Activated CD4-positive, alpha-beta T cell treated with anti-CD3 and anti-CD28 coated beads for 1 hour (primary cell): ENCODE data around the gene TFAP2A.
A peak's percentile ranks its signal among the peaks of the same experiment; 100 is the strongest.

Experiments used
- DNase-seq: peaks from one replicate; pipeline ENCODE4 v3.0.0-alpha.2; 2020

The TFAP2A gene

DNA sequence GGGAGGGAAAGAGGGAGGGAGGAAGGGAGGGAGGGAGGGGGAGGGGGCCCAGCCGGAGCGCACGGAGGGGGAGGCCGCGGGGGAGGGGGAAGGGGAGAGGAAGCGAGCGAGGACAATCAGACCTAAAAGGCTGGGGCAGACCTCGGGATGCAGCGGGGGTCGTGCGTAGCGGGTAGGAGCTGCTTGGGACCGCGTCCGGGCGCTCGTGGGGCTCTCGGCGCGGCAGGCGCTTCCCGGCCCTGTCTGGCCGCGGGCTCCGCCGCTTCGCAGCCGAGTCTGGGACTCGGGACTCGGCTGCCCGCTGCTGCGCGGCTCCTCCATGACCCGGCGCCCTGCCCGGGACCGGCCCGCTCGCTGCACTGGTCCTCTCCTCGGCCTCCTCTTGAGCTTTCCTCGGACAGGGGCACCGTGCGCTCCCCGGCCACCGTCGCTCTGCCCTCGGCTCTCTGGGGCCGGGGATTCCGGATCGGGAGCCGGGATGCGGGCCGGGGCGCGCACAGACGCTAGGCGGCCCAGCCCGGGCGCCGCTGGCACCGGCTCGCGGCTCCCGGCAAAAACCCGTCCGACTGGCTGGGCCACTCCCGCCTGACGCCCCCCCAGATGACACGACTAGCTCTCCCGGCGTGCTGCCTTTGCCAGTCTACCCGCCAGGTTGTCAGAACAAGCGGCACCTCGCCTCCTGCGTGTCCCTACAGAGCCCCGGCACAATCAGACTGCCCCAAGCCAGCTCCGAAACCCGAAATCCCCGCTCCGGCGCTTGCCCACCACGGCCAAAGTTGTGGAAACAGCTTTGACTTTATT, 2.2 kb downstream of the TFAP2A start:
- no peak for DNase-seq

DNA sequence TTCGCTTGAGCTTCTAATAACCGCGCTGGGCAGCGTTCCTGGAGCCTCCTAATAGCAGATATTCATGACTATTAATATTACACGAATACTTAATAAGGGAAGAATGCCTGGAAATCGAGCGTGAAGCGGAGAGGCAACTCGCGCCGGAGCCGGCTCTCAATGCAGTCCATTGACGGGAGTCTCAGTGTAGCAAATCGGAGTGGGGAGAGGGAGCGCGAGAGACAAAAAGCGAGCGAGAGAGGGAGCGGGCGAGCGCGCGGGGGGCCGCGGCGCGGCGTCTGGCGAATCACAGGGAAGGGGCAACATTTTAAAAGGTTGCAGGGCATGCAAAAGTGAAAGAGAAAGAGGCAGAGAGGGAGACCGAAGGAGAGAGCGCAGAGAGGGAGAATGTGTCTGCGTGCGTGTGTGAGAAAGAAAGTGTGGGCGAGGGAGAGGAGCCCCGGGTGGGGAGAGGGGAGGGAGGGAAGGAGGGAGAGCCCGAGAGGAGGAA, 2.9 kb downstream of the TFAP2A start:
- no peak for DNase-seq

DNA sequence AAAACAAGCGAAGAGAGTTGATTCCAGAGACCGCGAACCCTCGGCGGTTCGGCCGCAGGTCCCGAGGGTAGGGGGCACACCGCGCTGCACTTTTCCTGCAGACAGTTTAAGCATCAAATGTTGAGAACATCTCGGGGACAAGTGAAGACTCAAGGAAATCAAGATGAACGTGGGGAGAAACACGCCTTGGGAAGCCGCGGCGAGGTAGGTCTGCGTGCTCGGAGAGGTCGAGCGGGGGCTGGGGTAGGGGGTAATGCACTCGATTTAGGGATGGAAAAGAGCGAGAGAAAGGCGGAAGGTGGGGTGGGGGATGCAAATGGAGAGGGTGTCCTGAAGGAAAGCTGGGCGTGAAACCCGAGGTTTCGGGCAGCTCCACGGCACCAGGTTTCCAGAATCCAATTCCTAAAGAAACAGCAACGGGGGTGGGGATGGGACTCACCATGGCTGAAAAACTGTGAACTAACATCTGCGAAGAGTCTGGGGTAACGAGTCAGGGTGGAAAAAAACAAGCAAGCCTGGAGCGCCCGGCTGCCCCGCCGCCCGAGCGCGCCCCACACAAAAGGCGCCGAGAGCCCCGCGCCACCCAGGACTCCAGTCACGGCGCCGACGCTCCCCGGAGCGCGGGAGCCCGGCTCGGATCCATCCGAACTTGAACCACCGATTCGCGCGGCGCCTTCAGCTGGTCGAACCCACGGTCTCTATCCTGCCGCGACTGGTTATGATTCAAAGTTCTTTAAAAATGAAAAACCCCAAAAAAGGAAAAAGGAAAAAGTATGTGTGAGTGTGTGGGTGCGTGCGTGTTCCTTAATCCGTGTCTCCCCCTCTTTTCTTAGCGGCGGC, 3.5 kb downstream of the TFAP2A start:
- no peak for DNase-seq

DNA sequence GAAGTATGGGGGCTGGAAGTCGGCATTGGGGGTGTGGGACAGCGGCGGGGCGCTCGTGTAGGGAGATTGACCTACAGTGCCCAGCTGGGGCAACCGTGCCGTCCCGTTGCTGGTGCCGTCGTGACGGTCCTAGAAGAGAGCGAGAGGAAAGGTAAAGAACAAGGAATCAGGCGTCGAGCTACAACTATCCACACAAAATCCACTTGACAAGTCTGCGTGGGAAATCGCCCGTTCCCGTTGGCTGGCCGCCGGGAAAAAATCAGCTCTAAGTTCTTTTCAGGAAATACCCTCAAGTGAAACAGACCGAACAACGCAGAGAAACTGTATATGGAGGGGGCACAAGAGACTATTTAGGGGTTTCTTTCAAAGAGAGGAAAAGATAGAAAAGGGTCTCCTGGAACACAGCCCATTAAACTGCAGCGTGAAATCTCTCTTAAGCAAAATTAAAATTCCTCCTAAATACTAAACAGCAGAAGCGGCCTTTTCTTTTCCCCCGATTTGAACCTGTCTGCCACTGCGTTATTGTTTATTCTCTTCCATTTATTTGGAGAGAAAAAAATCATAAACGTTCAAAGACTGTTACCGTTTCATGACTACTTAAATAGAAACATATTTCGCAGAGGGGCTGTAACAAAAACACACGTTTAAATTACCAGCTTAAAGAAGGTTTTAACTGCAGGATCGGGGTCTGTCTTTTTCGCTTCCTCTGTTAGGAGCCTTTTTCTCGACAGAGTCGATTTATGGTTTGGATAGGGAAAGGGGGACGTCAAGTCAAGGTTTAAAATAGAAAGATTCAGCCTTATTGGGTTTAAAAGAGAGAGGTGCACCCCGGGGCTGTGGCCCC, 4.4 kb downstream of the TFAP2A start:
- DNase-seq, result no peak

DNA sequence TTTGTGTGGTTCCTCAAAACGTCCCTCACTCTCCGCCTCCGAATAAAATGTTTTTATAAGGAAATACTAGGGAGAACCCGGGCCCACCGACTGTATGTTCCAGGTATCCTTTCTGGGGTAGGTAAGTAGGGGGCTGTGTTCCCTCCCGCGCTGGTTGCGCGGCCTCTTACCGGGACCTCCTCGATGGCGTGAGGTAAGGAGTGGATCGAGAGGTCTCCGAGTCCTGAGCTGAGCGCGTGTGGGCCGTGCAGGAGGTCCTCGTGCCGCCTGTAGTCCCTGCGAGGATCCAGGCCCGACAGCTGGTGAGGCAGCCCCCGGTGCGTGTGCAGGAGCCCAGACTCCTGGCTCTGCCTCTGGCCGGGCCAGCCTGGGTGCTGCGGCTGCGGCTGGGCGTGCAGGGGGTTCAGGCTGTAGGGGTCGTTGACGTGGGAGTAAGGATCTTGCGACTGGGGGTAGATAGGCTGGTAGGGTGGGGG, 5.1 kb downstream of the TFAP2A start:
- DNase-seq, result no peak

DNA sequence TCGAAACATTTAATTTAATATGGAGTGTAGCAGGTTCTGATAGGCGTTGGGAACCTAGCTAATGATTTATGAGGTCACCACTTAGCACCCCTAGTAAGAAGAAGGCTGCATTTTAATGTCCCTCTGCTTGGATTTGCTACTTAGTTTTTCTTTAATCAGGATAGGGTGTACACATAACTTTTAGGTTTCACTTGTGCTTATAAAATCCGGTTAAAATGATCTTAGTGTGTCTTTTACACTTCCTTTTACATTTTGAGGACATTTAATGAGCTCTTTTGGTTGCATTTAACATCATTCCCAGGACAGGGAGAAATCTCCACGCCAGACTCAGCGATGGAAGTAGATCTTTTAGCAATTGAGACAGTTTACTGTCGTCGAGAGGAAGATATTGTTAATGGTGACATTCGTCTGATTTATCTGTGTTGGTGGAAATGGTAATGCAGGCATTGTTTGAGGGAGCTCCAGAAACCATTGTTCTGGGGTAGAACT, 5.6 kb downstream of the TFAP2A start:
- DNase-seq, result no peak

DNA sequence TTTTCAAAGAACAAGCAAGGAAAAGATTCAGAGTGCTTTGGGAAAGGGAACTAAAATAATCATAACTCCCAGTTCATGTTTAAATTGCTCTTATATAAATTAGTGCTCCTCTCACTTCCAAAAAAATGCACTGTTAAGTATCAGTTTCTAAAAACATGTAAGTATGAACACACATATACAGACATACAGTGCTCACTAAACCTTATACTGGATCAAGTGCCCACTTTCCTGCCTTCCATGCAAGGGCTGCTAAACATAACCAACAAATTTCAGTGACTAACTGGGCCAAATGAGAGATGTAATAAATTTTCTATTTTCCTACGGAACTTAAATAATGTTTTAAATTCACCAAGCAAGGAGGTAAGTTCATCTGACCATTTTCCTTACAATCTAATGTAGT, 6.4 kb downstream of the TFAP2A start:
- DNase-seq, result no peak

DNA sequence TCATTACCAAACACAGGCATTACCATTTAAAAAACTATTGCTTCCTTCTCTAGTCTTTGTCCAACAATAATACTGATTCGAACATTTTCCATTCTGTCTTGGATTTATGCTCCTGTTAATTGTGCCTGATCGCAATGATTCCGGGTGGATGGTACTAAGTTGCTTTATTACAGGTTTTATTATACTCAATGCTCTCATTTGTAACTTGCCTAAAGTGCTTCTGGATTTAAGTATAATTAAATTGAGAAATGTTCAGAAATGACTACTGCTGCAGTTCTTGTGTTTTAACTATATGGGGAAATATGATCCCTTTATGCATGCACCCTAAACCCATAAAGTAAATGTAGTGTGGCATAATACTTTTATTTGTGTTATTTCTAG, 7.2 kb downstream of the TFAP2A start:
- DNase-seq, result no peak

DNA sequence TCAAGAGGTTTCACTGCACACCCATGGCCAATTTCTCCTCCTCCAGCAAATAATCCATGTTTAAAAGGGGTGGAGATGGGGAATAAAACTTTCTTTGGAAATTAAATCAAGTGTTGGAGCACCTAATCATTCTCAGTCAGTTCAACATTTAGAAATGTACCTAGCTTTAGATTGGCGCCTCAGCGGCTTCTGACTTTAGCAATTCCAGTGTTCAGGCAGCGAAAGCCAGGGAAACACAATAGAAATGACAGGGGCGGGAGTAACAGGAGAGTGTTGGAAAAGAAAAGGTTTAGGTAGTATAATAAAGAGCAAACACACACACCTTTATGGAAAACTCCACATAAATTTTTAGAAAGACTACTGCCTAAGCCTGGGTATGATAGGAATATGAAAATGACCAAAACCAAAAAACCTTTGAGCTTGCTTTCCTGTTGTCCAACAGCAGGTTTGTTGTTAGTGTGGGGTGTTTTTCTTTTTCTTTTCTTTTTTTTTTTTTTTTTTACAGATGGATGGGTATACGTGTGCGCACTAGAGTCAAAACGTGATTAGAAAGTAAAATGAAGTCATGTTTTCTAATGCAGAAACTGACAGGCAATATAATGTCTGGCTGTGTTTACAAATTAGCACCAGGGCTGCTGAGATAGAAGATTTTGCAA, 7.7 kb downstream of the TFAP2A start:
- DNase-seq, result no peak

DNA sequence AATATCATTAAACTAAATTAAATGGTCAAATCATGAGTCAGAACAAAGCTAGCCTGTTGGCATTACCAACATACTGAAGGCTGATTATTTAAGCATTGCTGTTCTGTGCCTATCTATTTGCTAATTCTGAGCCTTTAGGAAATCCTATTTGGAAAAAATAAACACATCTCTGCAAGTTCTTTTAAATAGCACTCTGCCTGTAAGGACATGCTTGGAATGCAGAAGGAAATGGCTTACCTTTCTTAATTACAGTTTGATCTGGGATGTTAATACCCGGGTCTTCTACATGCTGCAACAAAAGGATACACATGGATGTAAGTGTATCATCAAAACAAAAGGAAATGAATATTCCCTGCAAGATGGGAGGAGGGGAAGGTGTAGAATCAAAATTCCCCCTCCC, 8.3 kb downstream of the TFAP2A start:
- DNase-seq, result no peak

DNA sequence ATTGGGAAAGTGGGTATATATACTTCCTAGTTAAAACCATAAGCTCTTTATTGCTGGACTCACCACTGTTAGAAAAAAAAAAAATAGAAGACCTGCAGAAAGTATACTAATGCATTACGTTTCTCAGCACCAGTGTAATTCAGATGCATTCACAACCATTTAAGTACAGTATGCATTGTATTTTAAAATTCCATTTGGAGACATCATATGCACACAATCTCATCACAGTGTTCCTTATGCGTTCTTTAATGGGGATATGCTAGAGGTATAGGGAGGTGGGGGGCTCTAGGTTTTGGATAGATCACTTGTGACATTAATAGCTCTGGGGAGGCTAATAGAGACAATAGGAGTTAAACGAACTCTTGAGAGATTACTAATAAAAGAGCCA, 9.4 kb downstream of the TFAP2A start:
- DNase-seq, result no peak

DNA sequence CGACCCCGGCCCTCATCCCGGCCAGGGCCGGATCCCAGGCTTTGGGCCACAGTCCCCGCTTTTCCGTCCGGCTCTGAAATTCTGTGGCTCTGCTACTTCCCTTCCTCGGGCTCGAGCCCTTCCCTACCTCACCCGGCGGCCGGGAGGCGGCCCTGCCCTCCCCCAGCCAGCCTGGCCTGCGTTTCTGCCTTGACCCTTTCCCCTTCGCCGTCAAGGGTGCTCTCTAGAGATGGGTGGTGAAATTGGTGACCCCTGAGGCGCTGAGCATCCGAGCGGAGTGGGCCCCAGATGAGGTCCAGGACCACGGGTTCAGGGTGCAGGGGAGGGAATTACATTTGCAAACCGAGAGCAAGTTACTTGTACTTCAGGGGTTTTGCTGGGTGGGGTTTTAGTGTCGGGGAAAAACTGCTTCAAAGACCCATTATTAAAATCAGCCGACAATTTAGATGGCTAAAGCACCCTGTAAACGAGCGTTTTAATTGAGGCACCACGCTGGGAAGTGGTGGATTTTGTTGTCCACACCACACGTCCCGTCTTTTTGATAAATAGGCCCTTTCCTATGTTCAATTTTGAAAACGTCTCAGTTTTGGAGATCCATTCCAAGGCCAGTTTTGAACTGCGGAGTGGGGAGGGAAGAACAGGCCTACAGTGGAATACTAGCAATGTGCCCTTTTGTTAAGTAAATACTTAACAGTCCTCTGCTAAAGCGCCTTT, 9.9 kb downstream of the TFAP2A start:
- DNase-seq, result no peak

DNA sequence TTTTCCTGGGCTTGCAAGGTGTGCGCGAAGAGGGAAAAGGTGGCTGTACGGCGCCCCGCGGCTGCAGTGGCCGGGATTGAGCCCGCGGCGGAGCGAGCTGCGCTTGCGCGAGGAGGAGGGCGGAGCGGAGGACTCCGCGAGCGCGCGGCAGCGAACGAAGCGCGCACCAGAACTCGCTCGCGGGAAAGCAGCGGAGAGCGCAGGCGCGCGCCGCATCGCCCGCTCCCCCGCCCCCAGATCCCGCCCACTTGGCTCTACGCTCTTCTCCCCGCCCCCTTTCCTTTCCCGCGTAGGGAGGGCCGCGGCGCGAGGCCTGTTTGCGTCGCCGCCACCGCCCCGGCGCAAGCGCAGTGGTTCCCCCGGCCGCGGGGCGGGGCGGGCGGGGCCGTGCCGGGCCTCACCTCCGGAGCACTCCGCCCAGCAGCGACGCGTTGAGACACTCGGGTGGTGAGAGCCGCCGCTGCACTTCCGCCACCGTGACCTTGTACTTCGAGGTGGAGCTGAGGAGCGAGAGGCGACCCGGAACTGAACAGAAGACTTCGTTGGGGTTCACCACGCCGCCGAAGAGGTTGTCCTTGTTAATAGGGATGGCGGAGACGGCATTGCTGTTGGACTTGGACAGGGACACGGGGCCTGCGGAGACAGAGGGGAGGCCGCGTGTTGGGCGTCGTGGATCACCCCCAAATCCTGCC, 10.6 kb downstream of the TFAP2A start:
- DNase-seq, result peak; percentile 71

DNA sequence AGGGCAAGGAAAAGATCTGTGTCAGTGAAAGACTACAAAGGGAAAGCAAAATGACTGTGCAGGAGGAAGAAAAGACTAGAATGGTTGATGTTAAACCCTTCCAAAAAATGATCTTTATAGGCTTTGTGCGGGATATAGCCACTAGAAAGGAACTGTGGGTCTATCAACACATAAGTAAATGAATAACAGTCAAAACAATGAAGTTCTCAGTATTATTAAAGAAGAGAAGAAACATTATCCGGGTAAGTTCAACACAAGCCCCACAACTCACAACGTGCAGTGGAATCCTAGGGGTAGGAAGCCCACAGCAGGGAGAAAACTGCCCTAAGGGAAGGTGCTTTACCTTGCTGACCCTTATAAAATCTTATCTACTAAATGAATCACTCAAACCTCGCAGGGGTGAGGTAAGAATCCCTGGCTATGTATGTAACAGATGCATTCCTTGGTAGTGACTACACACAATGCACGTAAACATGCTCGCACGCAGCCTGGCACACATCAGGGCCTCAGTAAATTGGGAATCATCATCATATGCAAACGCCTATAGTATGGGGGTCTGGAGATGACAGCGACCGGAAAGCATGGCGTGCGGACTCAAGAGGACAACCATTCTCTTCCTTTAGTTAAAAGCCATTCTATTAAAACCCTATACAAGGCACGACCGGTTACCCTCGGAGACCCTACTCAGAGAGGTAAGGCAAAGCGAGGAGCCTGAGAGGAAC, 11.3 kb downstream of the TFAP2A start:
- DNase-seq, result no peak

DNA sequence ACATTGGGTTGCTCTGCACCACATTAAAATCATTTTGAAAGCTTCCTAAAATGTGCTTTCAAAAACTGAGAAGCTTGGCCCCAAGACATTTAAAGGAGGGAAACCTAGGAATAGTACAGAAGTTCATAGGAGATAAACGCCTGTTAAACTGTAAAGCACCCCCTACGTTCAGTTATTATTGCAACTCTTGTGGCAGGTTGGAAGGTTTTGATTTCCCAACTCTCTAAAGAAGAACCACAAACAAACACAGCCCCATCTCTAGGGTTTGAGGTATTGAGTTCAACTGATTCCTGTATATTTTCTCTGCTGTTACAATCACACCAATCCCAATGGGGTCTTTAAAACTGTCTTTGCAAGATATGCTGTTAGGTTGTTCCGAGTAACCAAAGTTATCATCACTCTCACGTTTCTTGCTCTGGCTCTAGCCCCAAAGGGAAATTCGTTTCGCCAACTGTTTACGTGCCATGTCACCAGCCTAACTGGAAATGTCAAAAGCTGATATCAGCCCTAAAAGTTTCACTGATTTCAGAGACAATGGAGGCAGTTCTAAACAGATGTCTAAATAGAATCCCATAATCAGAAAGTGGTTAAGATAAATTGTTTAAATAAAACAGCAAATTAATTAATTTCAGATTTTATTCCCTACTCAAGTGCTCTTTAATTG, 12.1 kb downstream of the TFAP2A start:
- DNase-seq, result no peak

DNA sequence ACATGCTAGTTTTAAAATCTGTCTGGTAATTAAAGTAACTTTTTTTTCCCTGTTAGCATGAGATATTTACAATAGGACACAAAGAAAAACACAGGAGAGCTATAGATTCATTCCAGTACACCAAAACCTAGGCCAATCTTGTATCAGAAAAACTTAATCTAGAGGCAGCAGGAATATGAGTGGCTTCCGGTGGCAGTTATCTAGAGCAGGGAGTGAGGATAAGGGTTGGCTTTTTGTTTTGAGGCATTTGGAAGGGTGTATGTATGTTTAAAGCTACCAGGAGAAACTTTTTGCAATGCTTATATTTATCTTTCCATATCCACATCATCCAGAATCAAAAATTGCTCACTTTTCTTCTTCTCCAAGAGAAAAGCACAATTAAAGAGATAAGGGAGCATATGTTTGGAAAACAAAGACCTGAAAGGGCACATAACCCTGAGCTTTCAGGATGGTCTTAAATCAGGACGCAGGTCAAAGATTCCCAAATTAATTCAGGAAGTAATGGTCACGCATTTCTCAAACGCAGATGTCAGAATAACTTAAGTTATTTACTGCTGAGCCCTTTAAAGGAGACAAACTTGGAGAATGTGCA, 13.1 kb downstream of the TFAP2A start:
- DNase-seq, result no peak

DNA sequence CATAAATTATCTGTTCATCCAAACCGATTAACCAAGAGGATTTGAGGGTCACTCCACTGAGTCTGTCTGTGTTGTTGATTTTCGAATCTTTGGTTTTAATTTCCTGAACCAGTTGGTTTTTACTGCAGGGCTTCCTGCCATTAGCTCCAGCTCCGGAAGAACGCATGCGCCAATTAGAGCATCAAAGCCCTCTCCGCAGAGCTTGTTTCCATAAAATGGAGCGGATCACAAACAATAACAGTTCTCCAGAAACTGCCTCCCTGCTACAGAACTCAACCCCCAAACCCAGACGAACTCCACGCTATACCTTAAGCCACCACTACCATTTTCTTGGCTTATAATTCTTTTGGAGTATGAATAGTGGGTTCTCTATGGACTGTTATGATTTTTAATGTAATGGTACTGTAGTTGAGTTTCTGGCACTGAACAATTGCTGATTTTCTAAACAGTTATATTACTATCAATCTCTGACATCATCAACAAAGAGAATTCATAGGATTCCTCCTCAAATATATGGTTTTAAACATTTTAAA, 13.8 kb downstream of the TFAP2A start:
- no peak for DNase-seq

DNA sequence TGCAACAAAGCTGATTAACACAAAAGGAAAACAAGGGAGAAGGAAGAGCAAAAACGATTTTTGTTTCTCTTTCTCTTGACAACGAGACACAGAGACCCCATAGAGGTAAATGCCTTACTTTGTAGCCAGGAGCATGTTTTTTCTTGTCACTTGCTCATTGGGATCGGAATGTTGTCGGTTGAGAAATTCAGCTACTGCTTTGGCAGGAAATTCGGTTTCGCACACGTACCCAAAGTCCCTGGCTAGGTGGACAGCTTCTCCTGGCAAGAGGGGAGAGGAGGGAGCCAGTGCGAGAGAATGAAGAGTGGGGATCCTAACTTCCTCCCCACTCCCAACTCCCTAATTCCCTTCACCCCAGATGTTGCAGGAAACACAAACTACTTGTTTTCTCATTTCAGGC, 14.5 kb downstream of the TFAP2A start:
- DNase-seq, result no peak

DNA sequence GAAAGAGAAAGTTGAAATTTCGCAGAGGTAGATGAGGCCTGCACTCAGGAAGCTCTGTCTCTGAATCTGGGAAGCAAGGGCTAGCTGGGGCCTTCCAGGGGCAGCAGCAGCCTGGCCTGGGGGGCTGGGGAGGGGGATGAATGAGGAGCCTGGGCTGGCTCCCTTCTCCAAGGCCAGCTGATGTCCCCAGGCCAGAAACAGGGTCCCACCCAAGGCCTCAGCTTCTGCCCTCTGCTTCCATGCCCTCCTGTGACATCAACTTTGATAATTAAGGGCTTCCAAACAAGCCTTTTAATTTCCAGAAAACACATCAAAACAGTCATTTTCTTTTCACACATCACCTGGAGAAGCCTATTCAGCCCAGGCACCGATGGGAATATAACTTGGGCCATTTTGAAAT, 15.4 kb downstream of the TFAP2A start:
- no peak for DNase-seq
